Right lobe of liver (tissue), 6 donors: ENCODE data around the gene DCLK3. TPM values are rescaled to one million over a fixed set of nuclear protein-coding genes. Genes with fewer than 3 reads are reported as not detected.

ENCODE experiments used
- ATAC-seq, 4 donors: fragments of 200-7000 bp; cut with Tn5 transposase; one replicate each; pipeline ENCODE4 v1.9.1; 2020; ENCODE audit warnings: mild to moderate bottlenecking in 4 of 4, moderate library complexity in 4 of 4
- DNase-seq, 3 donors: peaks; one replicate each; pipeline ENCODE4 v3.0.0-alpha.2; 2020
- H3K27ac ChIP-seq, 3 donors: fragments of 200-600 bp; one replicate each; pipeline ENCODE4 v1.8.0; 2022
- H3K27me3 ChIP-seq, 2 donors: fragments of 200-600 bp; one replicate each; pipeline ENCODE4 v1.8.0; 2022
- H3K36me3 ChIP-seq, 4 donors: fragments of 200-600 bp; sonication (generic) in 1 of 4; one replicate each; pipeline versions ENCODE4 v1.5.1 to v1.8.0; 2017 to 2022; ENCODE audit warnings: control low read depth in 1 of 4
- H3K4me1 ChIP-seq, 4 donors: fragments of 200-600 bp; sonication (generic) in 1 of 4; one replicate each; pipeline versions ENCODE4 v1.5.1 to v1.8.0; 2017 to 2022; ENCODE audit warnings: control low read depth in 1 of 4
- H3K4me3 ChIP-seq, 3 donors: fragments of 200-600 bp; one replicate each; pipeline ENCODE4 v1.8.0; 2022
- H3K9me3 ChIP-seq, 4 donors: fragments of 200-600 bp; sonication (generic) in 1 of 4; one replicate each; pipeline versions ENCODE4 v1.5.1 to v1.8.0; 2017 to 2022; ENCODE audit warnings: control low read depth in 1 of 4
- POLR2A ChIP-seq: fragments of 450-650 bp; IDR thresholded peaks from one replicate; pipeline ENCODE4 v1.6.1; 2017; ENCODE audit warnings: antibody characterized with exemption, mild to moderate bottlenecking
- WGBS: methylation state at CpG from one replicate; pipeline ENCODE4 v1.1.6; 2018; ENCODE audit warnings: low coverage, low lambda C conversion rate; ENCODE audit not compliant: insufficient coverage; ENCODE audit errors: missing lambda C conversion rate; 5-methylcytosine and 5-hydroxymethylcytosine counted together
- intact Hi-C, 2 donors: fragments of 100-400 bp; cut with DNase I; formaldehyde crosslinking; loops; one replicate each; pipeline versions ENCODE4 v1.11.2 to v1.14.1; 2022
- total RNA-seq, 6 experiments: library from RNA; depleted of rRNA in 2 of 6; stranded (reverse); fragments of >200 nt in 2 of 6; fragmentation: NEBNext Ultra II Directional in 3 of 6; extraction: Animal tissue kit (Norgen Biotek cat#: 25700) in 3 of 6; gene quantifications; one replicate each; pipeline versions ENCODE4 v1.1.0 to v1.2.4, GENCODE V29; 2016 to 2023
- TF ChIP-seq, protein P1 (sequence below), 4 donors: fragments of 200-600 bp in 3 of 4; fragments of 450-650 bp in 1 of 4; IDR thresholded peaks; one replicate each; pipeline versions ENCODE4 v1.5.1 to v1.8.0; 2016 to 2022; ENCODE audit warnings: antibody characterized with exemption in 4 of 4, mild to moderate bottlenecking in 2 of 4
- donor health status: DM: no; HTN: yes; CAD: no.
- donor health status: DM: no; HTN: no; CAD: no.
- donor health status: DM: no; HTN: no; CAD: no.
- donor health status: DM: no; HTN: yes; CAD: no.
- donor health status: DM: no; HTN: yes; CAD: no.

The DCLK3 gene
- total RNA-seq, 6 experiments from 2014 or later = 0.06 to 0.34 TPM; not detected in 4

DNA sequence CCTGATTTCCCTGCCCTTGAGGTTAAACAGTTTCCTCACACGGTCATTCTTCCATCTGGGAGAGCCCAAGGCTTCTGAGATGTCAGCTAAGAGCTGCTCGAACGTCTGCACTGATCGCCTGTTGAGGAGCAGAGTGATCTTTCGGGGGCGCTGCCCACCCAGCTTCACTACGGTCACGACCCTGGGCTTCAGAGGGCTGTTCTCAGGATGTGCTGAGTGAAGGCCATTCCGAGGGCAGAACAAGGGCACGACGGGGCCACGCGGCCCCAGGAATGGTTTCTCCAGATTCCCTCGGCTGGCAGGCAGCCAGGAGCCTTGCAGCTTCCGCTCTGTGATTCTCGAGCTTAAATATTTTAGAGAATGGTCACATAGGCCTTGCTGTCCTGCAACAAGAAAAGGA is 25.7 kb downstream of the DCLK3 start:
- H3K27ac ChIP-seq = no peak overlapping the region
- 73% methylated on average over 9 of the region's 16 CpGs for WGBS
- ATAC-seq (peak in 2 of 4 donors; percentile 31 to 45), DNase-seq (peak in 2 of 3 donors; percentile 38 to 54)
- H3K27me3 ChIP-seq = no peaks in the 10 kb centered on the region
- H3K4me3 ChIP-seq = no peak overlapping the region
- TF ChIP-seq, protein P1, sequence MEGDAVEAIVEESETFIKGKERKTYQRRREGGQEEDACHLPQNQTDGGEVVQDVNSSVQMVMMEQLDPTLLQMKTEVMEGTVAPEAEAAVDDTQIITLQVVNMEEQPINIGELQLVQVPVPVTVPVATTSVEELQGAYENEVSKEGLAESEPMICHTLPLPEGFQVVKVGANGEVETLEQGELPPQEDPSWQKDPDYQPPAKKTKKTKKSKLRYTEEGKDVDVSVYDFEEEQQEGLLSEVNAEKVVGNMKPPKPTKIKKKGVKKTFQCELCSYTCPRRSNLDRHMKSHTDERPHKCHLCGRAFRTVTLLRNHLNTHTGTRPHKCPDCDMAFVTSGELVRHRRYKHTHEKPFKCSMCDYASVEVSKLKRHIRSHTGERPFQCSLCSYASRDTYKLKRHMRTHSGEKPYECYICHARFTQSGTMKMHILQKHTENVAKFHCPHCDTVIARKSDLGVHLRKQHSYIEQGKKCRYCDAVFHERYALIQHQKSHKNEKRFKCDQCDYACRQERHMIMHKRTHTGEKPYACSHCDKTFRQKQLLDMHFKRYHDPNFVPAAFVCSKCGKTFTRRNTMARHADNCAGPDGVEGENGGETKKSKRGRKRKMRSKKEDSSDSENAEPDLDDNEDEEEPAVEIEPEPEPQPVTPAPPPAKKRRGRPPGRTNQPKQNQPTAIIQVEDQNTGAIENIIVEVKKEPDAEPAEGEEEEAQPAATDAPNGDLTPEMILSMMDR (IDR thresholded peaks at IDR 0.05) = no peak
- no peak for TF ChIP-seq POLR2A
- no peaks in the 10 kb centered on the region for H3K4me1 ChIP-seq
- intact Hi-C loops = no loop called here
- no peaks in the 10 kb centered on the region for H3K9me3 ChIP-seq
- no peaks in the 10 kb centered on the region for H3K36me3 ChIP-seq

DNA sequence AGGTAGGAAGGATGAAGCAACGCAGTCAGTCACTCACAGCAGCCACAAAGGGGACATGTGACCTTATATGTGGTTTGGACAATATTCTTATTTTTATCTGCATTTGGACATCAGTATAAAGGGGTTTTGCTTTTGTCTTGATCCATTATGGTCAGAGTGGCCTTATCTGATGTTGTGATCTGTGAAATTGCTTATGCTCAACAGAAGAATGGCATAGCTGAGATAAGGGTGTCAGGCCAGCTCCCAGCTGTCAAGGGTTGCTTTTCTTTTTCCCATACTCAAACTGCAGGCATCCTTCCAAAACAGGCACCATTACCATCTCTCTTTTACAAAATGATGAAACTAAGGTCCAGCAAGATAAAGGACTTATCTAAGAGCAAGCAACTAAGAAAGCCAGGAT is 28.1 kb downstream of the DCLK3 start:
- ATAC-seq = no peak

DNA sequence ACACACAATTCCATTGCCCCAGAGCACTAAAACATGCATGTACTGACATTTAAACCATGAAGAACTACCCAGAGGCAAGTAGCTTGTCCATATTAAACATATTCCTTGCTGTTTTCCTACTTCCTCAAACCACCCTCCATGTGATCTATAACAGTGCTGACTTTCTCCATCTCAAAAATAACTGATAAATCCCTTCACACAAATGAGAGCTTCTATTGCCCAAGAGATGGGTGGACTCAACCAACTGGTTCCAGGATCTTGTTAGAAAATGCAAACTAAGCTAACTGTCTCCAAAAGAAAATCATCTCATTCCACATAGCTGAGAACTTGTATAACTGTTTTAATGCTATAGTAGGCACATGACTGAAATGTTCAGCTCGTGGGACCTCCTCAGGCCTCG is 29.6 kb downstream of the DCLK3 start:
- no peak overlapping the region for H3K27ac ChIP-seq
- intact Hi-C loops = no loop called here
- DNase-seq (no peak), ATAC-seq (peak in 3 of 4 donors; percentile 19 to 33 (median 30))
- no peak for TF ChIP-seq POLR2A
- TF ChIP-seq, protein P1 (IDR thresholded peaks at IDR 0.05) = no peak
- no peaks in the 10 kb centered on the region for H3K27me3 ChIP-seq
- no peaks in the 10 kb centered on the region for H3K9me3 ChIP-seq
- H3K4me3 ChIP-seq = no peak overlapping the region
- no peaks in the 10 kb centered on the region for H3K4me1 ChIP-seq
- H3K36me3 ChIP-seq = no peaks in the 10 kb centered on the region
- WGBS = 47% methylated on average over 2 of the region's 2 CpGs

More for the DNA sequence above, 28.1 kb downstream of the DCLK3 start:
- H3K4me1 ChIP-seq = no peaks in the 10 kb centered on the region
- H3K4me3 ChIP-seq = no peak overlapping the region
- H3K27me3 ChIP-seq = no peaks in the 10 kb centered on the region
- no peaks in the 10 kb centered on the region for H3K36me3 ChIP-seq
- no peaks in the 10 kb centered on the region for H3K9me3 ChIP-seq
- no peak for TF ChIP-seq POLR2A
- TF ChIP-seq, protein P1 (IDR thresholded peaks at IDR 0.05) = no peak
- 88% methylated on average over 1 of the region's 1 CpG for WGBS
- H3K27ac ChIP-seq = no peak overlapping the region
- intact Hi-C loops = no loop called here
- DNase-seq = no peak

DNA sequence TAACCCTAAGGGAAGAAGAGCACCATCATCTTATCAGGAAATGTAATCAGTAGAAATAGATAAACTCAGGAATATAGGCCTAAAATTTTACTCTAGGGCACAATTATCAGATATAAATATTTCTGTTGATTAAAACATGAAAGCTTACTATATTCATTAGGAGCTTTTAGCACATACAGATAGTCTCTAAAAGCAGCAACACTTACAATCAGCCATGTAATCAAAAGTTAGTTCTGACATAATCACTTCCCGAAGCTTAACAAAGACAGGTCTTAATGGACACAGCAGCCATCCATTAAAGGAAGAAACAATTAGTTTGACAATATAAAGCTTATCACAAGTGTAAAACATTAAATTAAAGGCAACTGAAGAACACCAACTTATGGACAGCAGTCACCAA is 30.6 kb downstream of the DCLK3 start:
- ATAC-seq (no peak), DNase-seq (no peak)
- H3K4me3 ChIP-seq = no peak overlapping the region
- no peaks in the 10 kb centered on the region for H3K9me3 ChIP-seq
- H3K27ac ChIP-seq = no peak overlapping the region
- intact Hi-C loops = no loop called here
- H3K27me3 ChIP-seq = no peaks in the 10 kb centered on the region
- no peaks in the 10 kb centered on the region for H3K36me3 ChIP-seq
- WGBS = 64% methylated on average over 1 of the region's 1 CpG
- H3K4me1 ChIP-seq = no peaks in the 10 kb centered on the region
- TF ChIP-seq, protein P1 (IDR thresholded peaks at IDR 0.05) = no peak
- no peak for TF ChIP-seq POLR2A
